Measurements from ENCODE around the gene RACGAP1. TPM values are rescaled to one million over a fixed set of nuclear protein-coding genes. Genes with fewer than 3 reads are reported as not detected.

RACGAP1 gene
- total RNA-seq, 2 donors from 2014 or later: 49.6 to 96.6 TPM

DNA sequence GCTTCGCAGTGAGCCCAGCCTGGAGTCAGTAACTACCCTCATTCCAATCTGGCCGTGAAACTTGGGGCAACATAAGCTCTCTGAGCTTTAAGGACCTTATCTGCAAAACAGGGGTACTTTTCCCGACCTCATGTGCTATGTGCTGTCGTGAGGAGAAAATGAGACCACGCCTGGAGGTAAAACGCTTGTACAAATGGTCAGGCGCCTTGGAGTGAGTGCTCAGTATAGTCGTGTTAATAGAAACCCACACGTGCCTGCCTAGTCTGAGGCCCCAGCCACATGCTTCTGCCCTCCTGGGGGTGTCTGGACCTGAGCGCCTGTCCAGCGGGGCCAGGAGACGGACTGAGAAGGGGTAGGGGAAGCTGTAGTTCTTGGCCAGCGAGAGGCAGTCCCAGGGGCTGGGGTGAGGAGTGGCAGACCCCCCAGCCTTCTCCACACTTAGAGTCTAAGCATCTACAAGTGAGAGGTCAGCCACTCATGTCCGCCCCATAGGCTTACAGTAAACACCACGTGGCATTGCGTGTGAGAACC, 58.7 kb downstream of the RACGAP1 start:
- no peaks in the 10 kb centered on the region for H3K36me3 Mint-ChIP-seq (ENCODE audit: low read depth)
- H3K27ac Mint-ChIP-seq: no peak overlapping the region
- peaks cover 51% of the 10 kb centered on the region for H3K27me3 Mint-ChIP-seq (ENCODE audit: insufficient read depth)
- Histone ChIP-seq H3K9me3 (ENCODE audit: control insufficient read depth, low read length) (no peaks in the 10 kb centered on the region), H3K27ac (ENCODE audit: low read depth, low read length) (no peak overlapping the region), H3K36me3 (ENCODE audit: control insufficient read depth, insufficient read depth, low read length) (no peaks in the 10 kb centered on the region), H3K9ac (ENCODE audit: extremely low read depth, low read length, poor library complexity, severe bottlenecking) (no peak overlapping the region), H3K27me3 (ENCODE audit: control insufficient read depth, insufficient read depth, low read length, poor library complexity, severe bottlenecking) (peaks cover 90% of the 10 kb centered on the region), H3K4me1 (ENCODE audit: control insufficient read depth, insufficient read depth, low read length) (no peaks in the 10 kb centered on the region), H3K4me3 (ENCODE audit: low read length) (no peak overlapping the region)
- TF ChIP-seq, protein P1, sequence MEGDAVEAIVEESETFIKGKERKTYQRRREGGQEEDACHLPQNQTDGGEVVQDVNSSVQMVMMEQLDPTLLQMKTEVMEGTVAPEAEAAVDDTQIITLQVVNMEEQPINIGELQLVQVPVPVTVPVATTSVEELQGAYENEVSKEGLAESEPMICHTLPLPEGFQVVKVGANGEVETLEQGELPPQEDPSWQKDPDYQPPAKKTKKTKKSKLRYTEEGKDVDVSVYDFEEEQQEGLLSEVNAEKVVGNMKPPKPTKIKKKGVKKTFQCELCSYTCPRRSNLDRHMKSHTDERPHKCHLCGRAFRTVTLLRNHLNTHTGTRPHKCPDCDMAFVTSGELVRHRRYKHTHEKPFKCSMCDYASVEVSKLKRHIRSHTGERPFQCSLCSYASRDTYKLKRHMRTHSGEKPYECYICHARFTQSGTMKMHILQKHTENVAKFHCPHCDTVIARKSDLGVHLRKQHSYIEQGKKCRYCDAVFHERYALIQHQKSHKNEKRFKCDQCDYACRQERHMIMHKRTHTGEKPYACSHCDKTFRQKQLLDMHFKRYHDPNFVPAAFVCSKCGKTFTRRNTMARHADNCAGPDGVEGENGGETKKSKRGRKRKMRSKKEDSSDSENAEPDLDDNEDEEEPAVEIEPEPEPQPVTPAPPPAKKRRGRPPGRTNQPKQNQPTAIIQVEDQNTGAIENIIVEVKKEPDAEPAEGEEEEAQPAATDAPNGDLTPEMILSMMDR (conservative IDR thresholded peaks at IDR 0.05): no peak
- no peaks in the 10 kb centered on the region for H3K9me3 Mint-ChIP-seq
- no peak overlapping the region for H3K4me3 Mint-ChIP-seq
- no peaks in the 10 kb centered on the region for H3K4me1 Mint-ChIP-seq
- 52 to 60% methylated on average over 14 to 16 of the region's 16 CpGs for WGBS, 2 experiments (ENCODE audit: insufficient coverage in 1 of 2, insufficient read length in 1 of 2)
- DNase-seq: no peak

DNA sequence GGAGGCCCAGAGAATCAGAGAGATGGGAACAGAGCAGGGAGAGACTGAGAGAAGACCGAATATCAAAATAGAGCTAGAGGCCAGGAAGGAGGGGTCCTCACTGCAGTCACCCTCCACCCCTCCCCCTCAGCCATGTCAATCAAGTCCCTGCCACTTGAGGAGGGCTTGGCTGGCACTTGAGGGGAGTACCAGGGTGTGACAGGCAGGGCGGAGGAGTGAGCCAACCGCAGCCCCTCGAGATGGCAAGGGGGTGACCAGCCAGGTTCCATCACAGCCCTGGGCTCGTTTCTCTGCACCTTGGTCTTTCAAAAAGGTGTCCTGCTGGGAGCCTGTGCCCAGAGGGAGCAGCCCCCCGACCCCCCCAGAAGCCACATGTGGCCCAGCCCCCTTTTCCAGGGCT, 59.5 kb downstream of the RACGAP1 start:
- TF ChIP-seq, protein P1 (conservative IDR thresholded peaks at IDR 0.05): no peak
- H3K36me3 Mint-ChIP-seq (ENCODE audit: low read depth): no peaks in the 10 kb centered on the region
- no peak overlapping the region for H3K4me3 Mint-ChIP-seq
- 82 to 86% methylated on average over 3 to 6 of the region's 6 CpGs for WGBS, 2 experiments (ENCODE audit: insufficient coverage in 1 of 2, insufficient read length in 1 of 2)
- peaks cover 56% of the 10 kb centered on the region for H3K27me3 Mint-ChIP-seq (ENCODE audit: insufficient read depth)
- H3K27ac Mint-ChIP-seq: no peak overlapping the region
- no peak for DNase-seq
- no peak overlapping the region for H3K27ac ChIP-seq (ENCODE audit: low read depth, low read length)
- no peaks in the 10 kb centered on the region for H3K36me3 ChIP-seq (ENCODE audit: control insufficient read depth, insufficient read depth, low read length)
- no peaks in the 10 kb centered on the region for H3K4me1 ChIP-seq (ENCODE audit: control insufficient read depth, insufficient read depth, low read length)
- no peak overlapping the region for H3K9ac ChIP-seq (ENCODE audit: extremely low read depth, low read length, poor library complexity, severe bottlenecking)
- H3K9me3 ChIP-seq (ENCODE audit: control insufficient read depth, low read length): no peaks in the 10 kb centered on the region
- H3K4me3 ChIP-seq (ENCODE audit: low read length): no peak overlapping the region
- H3K27me3 ChIP-seq (ENCODE audit: control insufficient read depth, insufficient read depth, low read length, poor library complexity, severe bottlenecking): peaks cover 90% of the 10 kb centered on the region
- H3K4me1 Mint-ChIP-seq: no peaks in the 10 kb centered on the region
- no peaks in the 10 kb centered on the region for H3K9me3 Mint-ChIP-seq

DNA sequence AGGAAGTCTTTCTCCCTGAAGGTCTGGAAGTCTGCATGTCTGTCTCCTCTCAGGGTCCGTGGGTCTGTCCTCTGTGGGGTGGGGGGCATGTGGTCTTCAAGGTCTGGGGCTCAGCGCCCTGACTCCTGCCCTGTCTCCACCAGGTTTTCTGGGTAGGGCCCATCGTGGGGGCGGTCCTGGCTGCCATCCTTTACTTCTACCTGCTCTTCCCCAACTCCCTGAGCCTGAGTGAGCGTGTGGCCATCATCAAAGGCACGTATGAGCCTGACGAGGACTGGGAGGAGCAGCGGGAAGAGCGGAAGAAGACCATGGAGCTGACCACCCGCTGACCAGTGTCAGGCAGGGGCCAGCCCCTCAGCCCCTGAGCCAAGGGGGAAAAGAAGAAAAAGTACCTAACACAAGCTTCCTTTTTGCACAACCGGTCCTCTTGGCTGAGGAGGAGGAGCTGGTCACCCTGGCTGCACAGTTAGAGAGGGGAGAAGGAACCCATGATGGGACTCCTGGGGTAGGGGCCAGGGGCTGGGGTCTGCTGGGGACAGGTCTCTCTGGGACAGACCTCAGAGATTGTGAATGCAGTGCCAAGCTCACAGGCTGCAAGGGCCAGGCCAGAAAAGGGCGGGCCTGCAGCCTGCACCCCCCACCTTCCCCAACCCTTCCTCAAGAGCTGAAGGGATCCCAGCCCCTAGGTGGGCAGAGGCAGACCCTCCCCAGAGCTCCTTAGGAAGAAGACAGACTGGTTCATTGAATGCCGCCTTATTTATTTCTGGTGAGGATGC, 60.3 kb downstream of the RACGAP1 start:
- H3K27me3 ChIP-seq (ENCODE audit: control insufficient read depth, insufficient read depth, low read length, poor library complexity, severe bottlenecking): peaks cover 90% of the 10 kb centered on the region
- Mint-ChIP-seq H3K27me3 (ENCODE audit: insufficient read depth) (peaks cover 64% of the 10 kb centered on the region), H3K27ac (no peak overlapping the region), H3K4me3 (no peak overlapping the region), H3K9me3 (no peaks in the 10 kb centered on the region), H3K4me1 (peaks cover 7% of the 10 kb centered on the region), H3K36me3 (ENCODE audit: low read depth) (no peaks in the 10 kb centered on the region)
- no peak overlapping the region for H3K9ac ChIP-seq (ENCODE audit: extremely low read depth, low read length, poor library complexity, severe bottlenecking)
- H3K27ac ChIP-seq (ENCODE audit: low read depth, low read length): no peak overlapping the region
- H3K36me3 ChIP-seq (ENCODE audit: control insufficient read depth, insufficient read depth, low read length): no peaks in the 10 kb centered on the region
- no peaks in the 10 kb centered on the region for H3K4me1 ChIP-seq (ENCODE audit: control insufficient read depth, insufficient read depth, low read length)
- WGBS, 2 experiments (ENCODE audit: insufficient coverage in 1 of 2, insufficient read length in 1 of 2): 85 to 88% methylated on average over 6 to 12 of the region's 13 CpGs
- H3K4me3 ChIP-seq (ENCODE audit: low read length): no peak overlapping the region
- no peaks in the 10 kb centered on the region for H3K9me3 ChIP-seq (ENCODE audit: control insufficient read depth, low read length)
- DNase-seq: no peak
- TF ChIP-seq, protein P1 (conservative IDR thresholded peaks at IDR 0.05): no peak

Data from endodermal cell (in vitro differentiated cells).